Vagina (tissue), 2 donors: ENCODE measurements around the gene SGPP2.

Experiments
- POLR2A ChIP-seq, 2 donors: fragments of 450-650 bp; IDR thresholded peaks; one replicate each; pipeline ENCODE4 v1.6.1; 2017; ENCODE audit warnings: antibody characterized with exemption in 2 of 2, mild to moderate bottlenecking in 2 of 2, moderate library complexity in 2 of 2
- POLR2AphosphoS5 ChIP-seq, 2 donors: sonication (generic); formaldehyde crosslinking; IDR thresholded peaks; one replicate each; pipeline ENCODE4 v1.9.0; 2017; ENCODE audit warnings: antibody characterized with exemption in 2 of 2, mild to moderate bottlenecking in 2 of 2, low read depth in 1 of 2; ENCODE audit not compliant: insufficient read depth in 1 of 2
- TF ChIP-seq, protein P1 (sequence below), 3 experiments: fragments of 450-650 bp in 2 of 3; fragments of 200-600 bp in 1 of 3; sonication (generic) in 1 of 3; IDR thresholded peaks; one replicate each; pipeline ENCODE4 v1.5.1; 2017 to 2019; ENCODE audit warnings: antibody characterized with exemption in 3 of 3, mild to moderate bottlenecking in 2 of 3, moderate library complexity in 2 of 3

DNA sequence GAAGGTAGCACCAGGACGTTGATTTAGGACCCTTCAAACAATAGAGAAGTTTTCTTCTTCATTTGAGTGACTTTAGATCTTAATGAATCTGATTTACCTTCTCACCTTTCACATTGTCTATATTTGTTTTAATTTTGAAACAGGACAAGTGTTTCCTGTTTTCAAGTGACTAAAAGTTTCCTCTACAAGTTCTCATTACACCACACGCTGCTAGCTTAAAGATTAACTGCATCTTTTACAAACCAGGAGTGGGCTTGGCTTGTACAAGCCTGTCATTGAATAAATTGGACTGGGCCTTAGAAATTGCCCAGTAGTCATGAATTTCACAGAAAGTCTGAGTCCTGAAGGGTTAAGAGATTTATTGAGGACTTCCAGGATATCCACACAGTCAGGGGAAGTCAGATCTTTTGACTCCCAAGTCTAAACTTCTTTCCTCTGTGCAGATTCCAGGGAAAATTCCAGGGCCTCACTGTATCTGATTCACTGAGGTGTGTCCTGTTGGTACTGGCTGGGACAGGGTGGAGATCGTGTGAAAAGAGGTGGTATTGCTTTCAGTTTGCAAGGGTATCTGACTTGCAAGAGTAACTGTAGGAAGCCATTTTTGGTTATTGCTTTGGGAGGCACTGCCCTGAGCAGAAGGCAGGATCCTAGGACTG is 3.4 kb downstream of the SGPP2 start:
- TF ChIP-seq, protein P1, sequence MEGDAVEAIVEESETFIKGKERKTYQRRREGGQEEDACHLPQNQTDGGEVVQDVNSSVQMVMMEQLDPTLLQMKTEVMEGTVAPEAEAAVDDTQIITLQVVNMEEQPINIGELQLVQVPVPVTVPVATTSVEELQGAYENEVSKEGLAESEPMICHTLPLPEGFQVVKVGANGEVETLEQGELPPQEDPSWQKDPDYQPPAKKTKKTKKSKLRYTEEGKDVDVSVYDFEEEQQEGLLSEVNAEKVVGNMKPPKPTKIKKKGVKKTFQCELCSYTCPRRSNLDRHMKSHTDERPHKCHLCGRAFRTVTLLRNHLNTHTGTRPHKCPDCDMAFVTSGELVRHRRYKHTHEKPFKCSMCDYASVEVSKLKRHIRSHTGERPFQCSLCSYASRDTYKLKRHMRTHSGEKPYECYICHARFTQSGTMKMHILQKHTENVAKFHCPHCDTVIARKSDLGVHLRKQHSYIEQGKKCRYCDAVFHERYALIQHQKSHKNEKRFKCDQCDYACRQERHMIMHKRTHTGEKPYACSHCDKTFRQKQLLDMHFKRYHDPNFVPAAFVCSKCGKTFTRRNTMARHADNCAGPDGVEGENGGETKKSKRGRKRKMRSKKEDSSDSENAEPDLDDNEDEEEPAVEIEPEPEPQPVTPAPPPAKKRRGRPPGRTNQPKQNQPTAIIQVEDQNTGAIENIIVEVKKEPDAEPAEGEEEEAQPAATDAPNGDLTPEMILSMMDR (IDR thresholded peaks at IDR 0.05): no peak
- TF ChIP-seq POLR2A (IDR thresholded peaks at IDR 0.05) (no peak), POLR2AphosphoS5 (IDR thresholded peaks at IDR 0.05; ENCODE audit: insufficient read depth in 1 of 2, low read depth in 1 of 2) (peak in 1 of 2 donors; percentile 15)
